ENCODE results near the gene RASSF8. TPM values are rescaled to one million over a fixed set of nuclear protein-coding genes. Genes with fewer than 3 reads are reported as not detected.
"Not testable (repeated sequence)": the region's sequence is repeated elsewhere in the genome, so short reads cannot be mapped to it uniquely, and the experiment has no call there.

Gene RASSF8
- total and polyA plus RNA-seq, 4 donors, result 10.6 to 86.7 (median 47.3) TPM

- ATAC-seq (ENCODE audit: low FRiP score), result no peak
- DNase-seq, result no peak
- H3K4me1 ChIP-seq (ENCODE audit: control insufficient read depth in 1 of 2, insufficient read depth in 2 of 2, low read length in 2 of 2), result peaks cover 3 to 7% of the 10 kb centered on the region in 2 donors
- no peaks in the 10 kb centered on the region for H3K9me3 ChIP-seq (ENCODE audit: control insufficient read depth, low read length)
- no peak overlapping the region for H3K27ac ChIP-seq (ENCODE audit: low read depth in 1 of 2, low read length in 2 of 2)
- H3K27me3 ChIP-seq (ENCODE audit: control insufficient read depth in 1 of 2, insufficient read depth in 2 of 2, low read length in 1 of 2), result no peaks in the 10 kb centered on the region
- H3K36me3 ChIP-seq (ENCODE audit: control insufficient read depth in 1 of 2, insufficient read depth in 2 of 2, low read length in 1 of 2), result no peaks in the 10 kb centered on the region
- intact Hi-C loops (cut with DNase I), result no loop called here
- H3K4me3 ChIP-seq (ENCODE audit: low read length in 2 of 2), result no peak overlapping the region
- whole genome bisulfite sequencing, 2 donors, result 7% methylated on average over 1 of the region's 1 CpG
These were observed 97.9 kb downstream of the RASSF8 start for GRCh38 chr12:26056335-26056734.

- H3K36me3 ChIP-seq (ENCODE audit: control insufficient read depth in 1 of 2, insufficient read depth in 2 of 2, low read length in 1 of 2); H3K27me3 ChIP-seq (ENCODE audit: control insufficient read depth in 1 of 2, insufficient read depth in 2 of 2, low read length in 1 of 2); H3K9me3 ChIP-seq (ENCODE audit: control insufficient read depth, low read length); intact Hi-C loops (cut with DNase I); ATAC-seq (ENCODE audit: low FRiP score); H3K4me3 ChIP-seq (ENCODE audit: low read length in 2 of 2); H3K4me1 ChIP-seq (ENCODE audit: control insufficient read depth in 1 of 2, insufficient read depth in 2 of 2, low read length in 2 of 2); H3K27ac ChIP-seq (ENCODE audit: low read depth in 1 of 2, low read length in 2 of 2); DNase-seq: not testable (repeated sequence)
- 97 to 100% methylated on average over 6 of the region's 6 CpGs for WGBS, 2 donors
These were observed 98.8 kb downstream of the RASSF8 start for GRCh38 chr12:26057271-26057670.

GRCh38 chr12:26058308-26058707 is 99.8 kb downstream of the RASSF8 start:
- 89 to 92% methylated on average over 8 of the region's 8 CpGs for WGBS, 2 donors

GRCh38 chr12:26058818-26059217 is 100.3 kb downstream of the RASSF8 start:
- ATAC-seq (ENCODE audit: low FRiP score), result no peak
- Histone ChIP-seq H3K4me3 (ENCODE audit: low read length in 2 of 2) (no peak overlapping the region), H3K27ac (ENCODE audit: low read depth in 1 of 2, low read length in 2 of 2) (no peak overlapping the region), H3K27me3 (ENCODE audit: control insufficient read depth in 1 of 2, insufficient read depth in 2 of 2, low read length in 1 of 2) (no peaks in the 10 kb centered on the region), H3K4me1 (ENCODE audit: control insufficient read depth in 1 of 2, insufficient read depth in 2 of 2, low read length in 2 of 2) (no peaks in the 10 kb centered on the region), H3K36me3 (ENCODE audit: control insufficient read depth in 1 of 2, insufficient read depth in 2 of 2, low read length in 1 of 2) (no peaks in the 10 kb centered on the region), H3K9me3 (ENCODE audit: control insufficient read depth, low read length) (no peaks in the 10 kb centered on the region)
- no peak for DNase-seq
- WGBS, 2 donors, result 12 to 18% methylated on average over 1 of the region's 1 CpG
- intact Hi-C loops (cut with DNase I), result no loop called here

More at GRCh38 chr12:26058308-26058707, 99.8 kb downstream of the RASSF8 start:
- no peak overlapping the region for H3K4me3 ChIP-seq (ENCODE audit: low read length in 2 of 2)
- no peaks in the 10 kb centered on the region for H3K27me3 ChIP-seq (ENCODE audit: control insufficient read depth in 1 of 2, insufficient read depth in 2 of 2, low read length in 1 of 2)
- ATAC-seq (ENCODE audit: low FRiP score) (no peak), DNase-seq (no peak)
- no peak overlapping the region for H3K27ac ChIP-seq (ENCODE audit: low read depth in 1 of 2, low read length in 2 of 2)
- no peaks in the 10 kb centered on the region for H3K36me3 ChIP-seq (ENCODE audit: control insufficient read depth in 1 of 2, insufficient read depth in 2 of 2, low read length in 1 of 2)
- H3K9me3 ChIP-seq (ENCODE audit: control insufficient read depth, low read length), result no peaks in the 10 kb centered on the region
- peaks cover 3 to 4% of the 10 kb centered on the region in 2 donors for H3K4me1 ChIP-seq (ENCODE audit: control insufficient read depth in 1 of 2, insufficient read depth in 2 of 2, low read length in 2 of 2)
- intact Hi-C loops (cut with DNase I), result no loop called here

GRCh38 chr12:26062006-26062405 is 103.5 kb downstream of the RASSF8 start:
- no peak overlapping the region for H3K4me3 ChIP-seq (ENCODE audit: low read length in 2 of 2)
- WGBS, 2 donors, result 99 to 100% methylated on average over 3 of the region's 3 CpGs

GRCh38 chr12:26062566-26062965 is 104.1 kb downstream of the RASSF8 start:
- Histone ChIP-seq H3K9me3 (ENCODE audit: control insufficient read depth, low read length) (no peaks in the 10 kb centered on the region), H3K4me1 (ENCODE audit: control insufficient read depth in 1 of 2, insufficient read depth in 2 of 2, low read length in 2 of 2) (no peaks in the 10 kb centered on the region), H3K4me3 (ENCODE audit: low read length in 2 of 2) (no peak overlapping the region), H3K27me3 (ENCODE audit: control insufficient read depth in 1 of 2, insufficient read depth in 2 of 2, low read length in 1 of 2) (no peaks in the 10 kb centered on the region), H3K36me3 (ENCODE audit: control insufficient read depth in 1 of 2, insufficient read depth in 2 of 2, low read length in 1 of 2) (peaks cover 0 to 2% of the 10 kb centered on the region in 2 donors), H3K27ac (ENCODE audit: low read depth in 1 of 2, low read length in 2 of 2) (no peak overlapping the region)
- intact Hi-C loops (cut with DNase I), result no loop called here
- ATAC-seq (ENCODE audit: low FRiP score) (no peak), DNase-seq (no peak)
- WGBS, 2 donors, result 78 to 80% methylated on average over 4 of the region's 4 CpGs

More at GRCh38 chr12:26062006-26062405, 103.5 kb downstream of the RASSF8 start:
- H3K27ac ChIP-seq (ENCODE audit: low read depth in 1 of 2, low read length in 2 of 2), result no peak overlapping the region
- no peaks in the 10 kb centered on the region for H3K4me1 ChIP-seq (ENCODE audit: control insufficient read depth in 1 of 2, insufficient read depth in 2 of 2, low read length in 2 of 2)
- H3K27me3 ChIP-seq (ENCODE audit: control insufficient read depth in 1 of 2, insufficient read depth in 2 of 2, low read length in 1 of 2), result no peaks in the 10 kb centered on the region
- no peaks in the 10 kb centered on the region for H3K9me3 ChIP-seq (ENCODE audit: control insufficient read depth, low read length)
- peaks cover 0 to 2% of the 10 kb centered on the region in 2 donors for H3K36me3 ChIP-seq (ENCODE audit: control insufficient read depth in 1 of 2, insufficient read depth in 2 of 2, low read length in 1 of 2)
- no peak for ATAC-seq (ENCODE audit: low FRiP score)
- intact Hi-C loops (cut with DNase I), result no loop called here
- DNase-seq, result no peak

GRCh38 chr12:26065451-26065850 is 107.0 kb downstream of the RASSF8 start:
- no peaks in the 10 kb centered on the region for H3K27me3 ChIP-seq (ENCODE audit: control insufficient read depth in 1 of 2, insufficient read depth in 2 of 2, low read length in 1 of 2)
- H3K36me3 ChIP-seq (ENCODE audit: control insufficient read depth in 1 of 2, insufficient read depth in 2 of 2, low read length in 1 of 2), result peaks cover 0 to 4% of the 10 kb centered on the region in 2 donors
- no peaks in the 10 kb centered on the region for H3K9me3 ChIP-seq (ENCODE audit: control insufficient read depth, low read length)
- no peaks in the 10 kb centered on the region for H3K4me1 ChIP-seq (ENCODE audit: control insufficient read depth in 1 of 2, insufficient read depth in 2 of 2, low read length in 2 of 2)
- WGBS, 2 donors, result 97 to 98% methylated on average over 5 of the region's 5 CpGs
- H3K4me3 ChIP-seq (ENCODE audit: low read length in 2 of 2), result no peak overlapping the region
- intact Hi-C loops (cut with DNase I), result no loop called here
- no peak for ATAC-seq (ENCODE audit: low FRiP score)
- H3K27ac ChIP-seq (ENCODE audit: low read depth in 1 of 2, low read length in 2 of 2), result no peak overlapping the region
- DNase-seq, result no peak

GRCh38 chr12:26068503-26068902 is 110.0 kb downstream of the RASSF8 start:
- Histone ChIP-seq H3K27me3 (ENCODE audit: control insufficient read depth in 1 of 2, insufficient read depth in 2 of 2, low read length in 1 of 2) (no peaks in the 10 kb centered on the region), H3K9me3 (ENCODE audit: control insufficient read depth, low read length) (no peaks in the 10 kb centered on the region), H3K4me3 (ENCODE audit: low read length in 2 of 2) (no peak overlapping the region), H3K36me3 (ENCODE audit: control insufficient read depth in 1 of 2, insufficient read depth in 2 of 2, low read length in 1 of 2) (peaks cover 0 to 4% of the 10 kb centered on the region in 2 donors), H3K27ac (ENCODE audit: low read depth in 1 of 2, low read length in 2 of 2) (no peak overlapping the region), H3K4me1 (ENCODE audit: control insufficient read depth in 1 of 2, insufficient read depth in 2 of 2, low read length in 2 of 2) (no peaks in the 10 kb centered on the region)
- DNase-seq, result no peak
- intact Hi-C loops (cut with DNase I), result no loop called here
- WGBS, 2 donors, result 96 to 98% methylated on average over 4 of the region's 4 CpGs
- ATAC-seq (ENCODE audit: low FRiP score), result no peak

GRCh38 chr12:26069796-26070195 is 111.3 kb downstream of the RASSF8 start:
- H3K27me3 ChIP-seq (ENCODE audit: control insufficient read depth in 1 of 2, insufficient read depth in 2 of 2, low read length in 1 of 2), result no peaks in the 10 kb centered on the region
- H3K4me3 ChIP-seq (ENCODE audit: low read length in 2 of 2), result no peak overlapping the region
- no peaks in the 10 kb centered on the region for H3K9me3 ChIP-seq (ENCODE audit: control insufficient read depth, low read length)
- no peaks in the 10 kb centered on the region for H3K4me1 ChIP-seq (ENCODE audit: control insufficient read depth in 1 of 2, insufficient read depth in 2 of 2, low read length in 2 of 2)
- peaks cover 0 to 4% of the 10 kb centered on the region in 2 donors for H3K36me3 ChIP-seq (ENCODE audit: control insufficient read depth in 1 of 2, insufficient read depth in 2 of 2, low read length in 1 of 2)
- intact Hi-C loops (cut with DNase I), result no loop called here
- DNase-seq, result no peak
- ATAC-seq (ENCODE audit: low FRiP score), result no peak
- H3K27ac ChIP-seq (ENCODE audit: low read depth in 1 of 2, low read length in 2 of 2), result no peak overlapping the region
